Measurements from ENCODE around the gene CYBRD1. TPM values are rescaled to one million over a fixed set of nuclear protein-coding genes. Genes with fewer than 3 reads are reported as not detected.

CYBRD1 gene
- total RNA-seq, 4 donors from 2014 or later, result 5.7 to 176 (median 45.7) TPM

- Histone ChIP-seq H3K9me3 (no peaks in the 10 kb centered on the region), H3K4me1 (no peaks in the 10 kb centered on the region), H3K27ac (no peak overlapping the region), H3K36me3 (peaks cover 0 to 68% (median 0%) of the 10 kb centered on the region in 3 donors), H3K4me3 (no peak overlapping the region), H3K27me3 (no peaks in the 10 kb centered on the region)
- no peak for TF ChIP-seq POLR2A (IDR thresholded peaks at IDR 0.05)
- no peak for TF ChIP-seq CTCF (IDR thresholded peaks at IDR 0.05)
- DNase-seq, result no peak
- intact Hi-C loops (cut with DNase I), result no loop called here
These were observed 40.0 kb upstream of the CYBRD1 start for GRCh38 chr2:171482308-171482707.

- Histone ChIP-seq H3K4me3 (no peak overlapping the region), H3K27me3 (no peaks in the 10 kb centered on the region), H3K36me3 (peaks cover 0 to 66% (median 0%) of the 10 kb centered on the region in 3 donors), H3K27ac (no peak overlapping the region), H3K4me1 (no peaks in the 10 kb centered on the region), H3K9me3 (no peaks in the 10 kb centered on the region)
- intact Hi-C loops (cut with DNase I), result no loop called here
- TF ChIP-seq POLR2A (IDR thresholded peaks at IDR 0.05) (no peak), CTCF (IDR thresholded peaks at IDR 0.05) (no peak)
- no peak for DNase-seq
- 83 to 88% methylated on average over 3 of the region's 3 CpGs for WGBS, 2 donors
These were observed 39.4 kb upstream of the CYBRD1 start for GRCh38 chr2:171482877-171483276.

GRCh38 chr2:171483793-171484192 is 38.5 kb upstream of the CYBRD1 start:
- H3K4me1 ChIP-seq, result no peaks in the 10 kb centered on the region
- TF ChIP-seq CTCF (IDR thresholded peaks at IDR 0.05), result no peak
- TF ChIP-seq POLR2A (IDR thresholded peaks at IDR 0.05), result no peak
- peaks cover 0 to 63% (median 0%) of the 10 kb centered on the region in 3 donors for H3K36me3 ChIP-seq
- no peak for DNase-seq
- H3K9me3 ChIP-seq, result no peaks in the 10 kb centered on the region
- no peak overlapping the region for H3K27ac ChIP-seq
- intact Hi-C loops (cut with DNase I), result no loop called here
- no peaks in the 10 kb centered on the region for H3K27me3 ChIP-seq
- WGBS, 2 donors, result 64 to 68% methylated on average over 2 of the region's 2 CpGs
- no peak overlapping the region for H3K4me3 ChIP-seq

GRCh38 chr2:171485116-171485515 is 37.2 kb upstream of the CYBRD1 start:
- 39 to 76% methylated on average over 1 of the region's 1 CpG for WGBS, 2 donors
- peaks cover 0 to 49% (median 0%) of the 10 kb centered on the region in 3 donors for H3K36me3 ChIP-seq
- no peak for TF ChIP-seq CTCF (IDR thresholded peaks at IDR 0.05)
- TF ChIP-seq POLR2A (IDR thresholded peaks at IDR 0.05), result no peak
- H3K4me3 ChIP-seq, result no peak overlapping the region
- no peaks in the 10 kb centered on the region for H3K27me3 ChIP-seq
- no peaks in the 10 kb centered on the region for H3K9me3 ChIP-seq
- no peaks in the 10 kb centered on the region for H3K4me1 ChIP-seq
- no peak overlapping the region for H3K27ac ChIP-seq
- no peak for DNase-seq
- intact Hi-C loops (cut with DNase I), result no loop called here

- TF ChIP-seq POLR2A (IDR thresholded peaks at IDR 0.05), result no peak
- TF ChIP-seq CTCF (IDR thresholded peaks at IDR 0.05), result no peak
- H3K27ac ChIP-seq, result no peak overlapping the region
- H3K4me1 ChIP-seq, result no peaks in the 10 kb centered on the region
- peaks cover 0 to 30% (median 0%) of the 10 kb centered on the region in 3 donors for H3K36me3 ChIP-seq
- intact Hi-C loops (cut with DNase I), result no loop called here
- H3K9me3 ChIP-seq, result no peaks in the 10 kb centered on the region
- DNase-seq, result no peak
- no peaks in the 10 kb centered on the region for H3K27me3 ChIP-seq
- no peak overlapping the region for H3K4me3 ChIP-seq
- WGBS, 2 donors, result 96 to 100% methylated on average over 6 of the region's 6 CpGs
These were observed 35.1 kb upstream of the CYBRD1 start for GRCh38 chr2:171487201-171487600.

Data from esophagus squamous epithelium (tissue), 5 donors.